ENCODE results near the gene GALNT11.

The GALNT11 gene

GRCh38 chr7:152107945-152108344 lies 82.5 kb downstream of the GALNT11 start:
- H3K4me1 Mint-ChIP-seq = no peaks in the 10 kb centered on the region
- peaks cover 57% of the 10 kb centered on the region for H3K36me3 Mint-ChIP-seq
- no peaks in the 10 kb centered on the region for H3K9me3 Mint-ChIP-seq
- H3K27ac Mint-ChIP-seq = peak overlapping the region; percentile 54
- DNase-seq (ENCODE audit: low spot score in 2 of 2) = no peak
- H3K4me3 Mint-ChIP-seq = no peak overlapping the region
- no peak for ATAC-seq

- Mint-ChIP-seq H3K4me1 (no peaks in the 10 kb centered on the region), H3K9me3 (no peaks in the 10 kb centered on the region), H3K27ac (peak overlapping the region; percentile 54), H3K36me3 (peaks cover 57% of the 10 kb centered on the region), H3K4me3 (no peak overlapping the region)
- ATAC-seq (no peak), DNase-seq (ENCODE audit: low spot score in 2 of 2) (no peak)
Measured at GRCh38 chr7:152108359-152108758, 82.9 kb downstream of the GALNT11 start.

GRCh38 chr7:152112829-152113228 lies 87.4 kb downstream of the GALNT11 start:
- Mint-ChIP-seq H3K4me1 (no peaks in the 10 kb centered on the region), H3K27ac (no peak overlapping the region), H3K36me3 (peaks cover 65% of the 10 kb centered on the region), H3K4me3 (no peak overlapping the region), H3K9me3 (no peaks in the 10 kb centered on the region)
- DNase-seq (ENCODE audit: low spot score in 2 of 2) (no peak), ATAC-seq (no peak)

- Mint-ChIP-seq H3K9me3 (no peaks in the 10 kb centered on the region), H3K4me3 (no peak overlapping the region), H3K4me1 (no peaks in the 10 kb centered on the region), H3K36me3 (peaks cover 74% of the 10 kb centered on the region), H3K27ac (no peak overlapping the region)
- DNase-seq (ENCODE audit: low spot score in 2 of 2) (no peak), ATAC-seq (no peak)
Measured at GRCh38 chr7:152115021-152115718, 89.7 kb downstream of the GALNT11 start.

GRCh38 chr7:152117356-152117755 lies 91.9 kb downstream of the GALNT11 start:
- Mint-ChIP-seq H3K4me1 (peaks cover 5% of the 10 kb centered on the region), H3K36me3 (peaks cover 87% of the 10 kb centered on the region), H3K9me3 (no peaks in the 10 kb centered on the region), H3K4me3 (no peak overlapping the region), H3K27ac (peak overlapping the region; percentile 29)
- DNase-seq (ENCODE audit: low spot score in 2 of 2) (peak in 1 of 2 donors; percentile 25), ATAC-seq (no peak)

GRCh38 chr7:152120210-152120609 lies 94.7 kb downstream of the GALNT11 start:
- Mint-ChIP-seq H3K4me3 (no peak overlapping the region), H3K9me3 (peaks cover 9% of the 10 kb centered on the region), H3K4me1 (peaks cover 5% of the 10 kb centered on the region), H3K27ac (peak overlapping the region; percentile 63), H3K36me3 (peaks cover 92% of the 10 kb centered on the region)
- peak in 1 of 2 donors; percentile 29 for DNase-seq (ENCODE audit: low spot score in 2 of 2)
- ATAC-seq = no peak

GRCh38 chr7:152120776-152121175 lies 95.3 kb downstream of the GALNT11 start:
- Mint-ChIP-seq H3K9me3 (peaks cover 9% of the 10 kb centered on the region), H3K36me3 (peaks cover 90% of the 10 kb centered on the region), H3K27ac (peak overlapping the region; percentile 63), H3K4me1 (peaks cover 5% of the 10 kb centered on the region), H3K4me3 (no peak overlapping the region)
- DNase-seq (ENCODE audit: low spot score in 2 of 2) = no peak
- no peak for ATAC-seq

- DNase-seq (ENCODE audit: low spot score in 2 of 2) (no peak), ATAC-seq (no peak)
- no peak overlapping the region for H3K27ac Mint-ChIP-seq
- H3K9me3 Mint-ChIP-seq = peaks cover 9% of the 10 kb centered on the region
- H3K4me3 Mint-ChIP-seq = no peak overlapping the region
- H3K4me1 Mint-ChIP-seq = peaks cover 5% of the 10 kb centered on the region
- H3K36me3 Mint-ChIP-seq = peaks cover 89% of the 10 kb centered on the region
Measured at GRCh38 chr7:152121432-152121831, 96.0 kb downstream of the GALNT11 start.

GRCh38 chr7:152122540-152122939 lies 97.1 kb downstream of the GALNT11 start:
- ATAC-seq = no peak
- H3K4me3 Mint-ChIP-seq = no peak overlapping the region
- DNase-seq (ENCODE audit: low spot score in 2 of 2) = no peak
- no peak overlapping the region for H3K27ac Mint-ChIP-seq
- peaks cover 9% of the 10 kb centered on the region for H3K9me3 Mint-ChIP-seq
- peaks cover 89% of the 10 kb centered on the region for H3K36me3 Mint-ChIP-seq
- peaks cover 11% of the 10 kb centered on the region for H3K4me1 Mint-ChIP-seq

- Mint-ChIP-seq H3K4me1 (peaks cover 14% of the 10 kb centered on the region), H3K4me3 (no peak overlapping the region), H3K27ac (peak overlapping the region; percentile 52), H3K9me3 (peaks cover 9% of the 10 kb centered on the region), H3K36me3 (peaks cover 89% of the 10 kb centered on the region)
- no peak for ATAC-seq
- DNase-seq (ENCODE audit: low spot score in 2 of 2) = no peak
Measured at GRCh38 chr7:152126741-152127140, 101.3 kb downstream of the GALNT11 start.

GRCh38 chr7:152127229-152127628 lies 101.8 kb downstream of the GALNT11 start:
- H3K4me3 Mint-ChIP-seq = no peak overlapping the region
- DNase-seq (ENCODE audit: low spot score in 2 of 2) (no peak), ATAC-seq (no peak)
- H3K27ac Mint-ChIP-seq = peak overlapping the region; percentile 52
- H3K36me3 Mint-ChIP-seq = peaks cover 87% of the 10 kb centered on the region
- peaks cover 9% of the 10 kb centered on the region for H3K9me3 Mint-ChIP-seq
- peaks cover 14% of the 10 kb centered on the region for H3K4me1 Mint-ChIP-seq

- H3K27ac Mint-ChIP-seq = peak overlapping the region; percentile 52
- peaks cover 77% of the 10 kb centered on the region for H3K36me3 Mint-ChIP-seq
- ATAC-seq = no peak
- no peak for DNase-seq (ENCODE audit: low spot score in 2 of 2)
- peaks cover 9% of the 10 kb centered on the region for H3K9me3 Mint-ChIP-seq
- H3K4me1 Mint-ChIP-seq = peaks cover 14% of the 10 kb centered on the region
- H3K4me3 Mint-ChIP-seq = no peak overlapping the region
Measured at GRCh38 chr7:152128252-152128651, 102.8 kb downstream of the GALNT11 start.

- no peak for DNase-seq (ENCODE audit: low spot score in 2 of 2)
- no peak overlapping the region for H3K27ac Mint-ChIP-seq
- H3K36me3 Mint-ChIP-seq = peaks cover 77% of the 10 kb centered on the region
- H3K9me3 Mint-ChIP-seq = peaks cover 9% of the 10 kb centered on the region
- ATAC-seq = no peak
- H3K4me1 Mint-ChIP-seq = peaks cover 14% of the 10 kb centered on the region
- H3K4me3 Mint-ChIP-seq = no peak overlapping the region
Measured at GRCh38 chr7:152128741-152129461, 103.4 kb downstream of the GALNT11 start.

GRCh38 chr7:152129682-152130081 lies 104.2 kb downstream of the GALNT11 start:
- peaks cover 4% of the 10 kb centered on the region for H3K9me3 Mint-ChIP-seq
- H3K4me1 Mint-ChIP-seq = peaks cover 14% of the 10 kb centered on the region
- peaks cover 77% of the 10 kb centered on the region for H3K36me3 Mint-ChIP-seq
- H3K27ac Mint-ChIP-seq = no peak overlapping the region
- no peak for DNase-seq (ENCODE audit: low spot score in 2 of 2)
- ATAC-seq = no peak
- H3K4me3 Mint-ChIP-seq = no peak overlapping the region

GRCh38 chr7:152130658-152131590 lies 105.5 kb downstream of the GALNT11 start:
- Mint-ChIP-seq H3K4me1 (peaks cover 14% of the 10 kb centered on the region), H3K36me3 (peaks cover 70% of the 10 kb centered on the region), H3K27ac (peak overlapping the region; percentile 67), H3K9me3 (no peaks in the 10 kb centered on the region), H3K4me3 (no peak overlapping the region)
- DNase-seq (ENCODE audit: low spot score in 2 of 2) = no peak
- no peak for ATAC-seq
